ENCODE results near the gene GMPPA. TPM values are rescaled to one million over a fixed set of nuclear protein-coding genes. Genes with fewer than 3 reads are reported as not detected.
A peak's percentile ranks its signal among the peaks of the same experiment; 100 is the strongest.

GMPPA gene
- total RNA-seq, 1 donor from 2014 or later: 34.1 TPM

DNA sequence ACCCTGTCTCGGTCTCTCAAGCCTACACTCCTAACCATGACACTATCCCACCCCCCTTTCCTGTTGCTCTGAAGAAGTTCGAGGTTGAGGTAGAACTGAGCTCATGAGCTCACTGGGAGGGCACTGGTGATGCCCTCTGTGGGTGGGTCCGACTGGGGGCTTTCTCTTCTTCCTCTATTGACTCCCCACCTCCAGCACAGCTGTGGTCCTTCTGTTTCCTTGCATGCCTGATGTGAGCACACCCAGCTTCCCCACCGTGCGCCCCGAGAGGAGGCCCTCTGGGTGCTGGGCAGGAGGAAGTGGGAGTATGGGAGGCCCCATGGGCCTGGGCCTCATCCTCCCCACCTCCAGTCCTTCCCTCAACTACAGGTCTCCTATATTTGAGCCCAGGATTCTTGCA is 43.1 kb upstream of the GMPPA start:
- no peak for DNase-seq (ENCODE audit: low read depth)
- TF ChIP-seq, protein P1, sequence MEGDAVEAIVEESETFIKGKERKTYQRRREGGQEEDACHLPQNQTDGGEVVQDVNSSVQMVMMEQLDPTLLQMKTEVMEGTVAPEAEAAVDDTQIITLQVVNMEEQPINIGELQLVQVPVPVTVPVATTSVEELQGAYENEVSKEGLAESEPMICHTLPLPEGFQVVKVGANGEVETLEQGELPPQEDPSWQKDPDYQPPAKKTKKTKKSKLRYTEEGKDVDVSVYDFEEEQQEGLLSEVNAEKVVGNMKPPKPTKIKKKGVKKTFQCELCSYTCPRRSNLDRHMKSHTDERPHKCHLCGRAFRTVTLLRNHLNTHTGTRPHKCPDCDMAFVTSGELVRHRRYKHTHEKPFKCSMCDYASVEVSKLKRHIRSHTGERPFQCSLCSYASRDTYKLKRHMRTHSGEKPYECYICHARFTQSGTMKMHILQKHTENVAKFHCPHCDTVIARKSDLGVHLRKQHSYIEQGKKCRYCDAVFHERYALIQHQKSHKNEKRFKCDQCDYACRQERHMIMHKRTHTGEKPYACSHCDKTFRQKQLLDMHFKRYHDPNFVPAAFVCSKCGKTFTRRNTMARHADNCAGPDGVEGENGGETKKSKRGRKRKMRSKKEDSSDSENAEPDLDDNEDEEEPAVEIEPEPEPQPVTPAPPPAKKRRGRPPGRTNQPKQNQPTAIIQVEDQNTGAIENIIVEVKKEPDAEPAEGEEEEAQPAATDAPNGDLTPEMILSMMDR (IDR thresholded peaks at IDR 0.05; ENCODE audit: insufficient read depth, low read length, poor library complexity, severe bottlenecking): no peak
- H3K36me3 ChIP-seq (ENCODE audit: control insufficient read depth, insufficient read depth, low read length): no peaks in the 10 kb centered on the region
- H3K27me3 ChIP-seq (ENCODE audit: control insufficient read depth, insufficient read depth, low read length): no peaks in the 10 kb centered on the region
- no peak overlapping the region for H3K4me3 ChIP-seq (ENCODE audit: low read depth, low read length)

- TF ChIP-seq, protein P1 (IDR thresholded peaks at IDR 0.05; ENCODE audit: insufficient read depth, low read length, poor library complexity, severe bottlenecking): no peak
- Histone ChIP-seq H3K27me3 (ENCODE audit: control insufficient read depth, insufficient read depth, low read length) (no peaks in the 10 kb centered on the region), H3K36me3 (ENCODE audit: control insufficient read depth, insufficient read depth, low read length) (peaks cover 2% of the 10 kb centered on the region), H3K4me3 (ENCODE audit: low read depth, low read length) (no peak overlapping the region)
- DNase-seq (ENCODE audit: low read depth): no peak
These were observed 40.8 kb upstream of the GMPPA start for GRCh38 chr2:219457784-219458369.

GRCh38 chr2:219458996-219459395 is 39.7 kb upstream of the GMPPA start:
- Histone ChIP-seq H3K36me3 (ENCODE audit: control insufficient read depth, insufficient read depth, low read length) (peaks cover 2% of the 10 kb centered on the region), H3K27me3 (ENCODE audit: control insufficient read depth, insufficient read depth, low read length) (no peaks in the 10 kb centered on the region), H3K4me3 (ENCODE audit: low read depth, low read length) (no peak overlapping the region)
- TF ChIP-seq, protein P1 (IDR thresholded peaks at IDR 0.05; ENCODE audit: insufficient read depth, low read length, poor library complexity, severe bottlenecking): no peak
- DNase-seq (ENCODE audit: low read depth): no peak

DNA sequence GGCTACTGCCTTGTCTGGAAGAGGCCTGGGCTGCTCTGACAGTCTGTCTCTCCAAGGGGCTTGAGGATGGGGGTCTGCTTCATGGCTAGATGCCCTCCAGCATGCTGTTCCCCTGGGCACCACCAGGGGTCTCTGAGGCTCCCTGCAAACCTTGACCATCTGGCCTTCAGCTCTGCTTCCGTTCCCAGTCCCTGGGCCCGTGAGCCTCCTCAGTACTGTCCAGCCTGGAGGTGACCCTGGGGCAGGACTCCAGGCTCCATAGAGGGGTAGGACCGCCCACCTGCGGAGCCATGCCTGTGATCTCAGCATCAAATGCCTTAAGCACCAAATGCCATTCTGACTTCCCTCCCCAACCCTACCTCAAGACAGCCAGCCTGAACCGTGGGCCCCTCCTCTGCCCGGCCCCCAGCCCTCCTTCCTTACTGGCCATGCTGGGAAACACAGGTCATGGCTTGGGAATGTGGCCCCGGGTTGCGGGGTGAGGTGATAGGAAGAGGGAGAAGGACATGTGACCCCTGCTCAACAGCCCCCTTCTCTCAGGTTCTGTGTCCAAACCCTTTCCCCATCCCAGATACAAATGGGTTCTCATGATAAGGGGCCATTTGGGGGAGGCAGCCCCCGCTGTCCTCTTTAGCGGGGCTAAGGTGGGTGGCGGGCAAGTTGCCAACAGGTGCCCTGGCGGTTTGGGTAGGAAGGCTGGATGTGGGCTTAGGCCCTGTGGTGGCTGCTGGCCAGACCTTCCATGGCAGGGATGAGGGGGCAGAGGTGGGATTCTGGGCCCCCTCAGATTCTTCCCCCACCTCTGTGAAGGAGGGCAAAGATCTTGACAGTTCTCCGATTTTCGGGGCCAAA is 39.0 kb upstream of the GMPPA start:
- Histone ChIP-seq H3K36me3 (ENCODE audit: control insufficient read depth, insufficient read depth, low read length) (peaks cover 2% of the 10 kb centered on the region), H3K4me3 (ENCODE audit: low read depth, low read length) (no peak overlapping the region), H3K27me3 (ENCODE audit: control insufficient read depth, insufficient read depth, low read length) (no peaks in the 10 kb centered on the region)
- no peak for DNase-seq (ENCODE audit: low read depth)
- TF ChIP-seq, protein P1 (IDR thresholded peaks at IDR 0.05; ENCODE audit: insufficient read depth, low read length, poor library complexity, severe bottlenecking): peak; percentile 93

DNA sequence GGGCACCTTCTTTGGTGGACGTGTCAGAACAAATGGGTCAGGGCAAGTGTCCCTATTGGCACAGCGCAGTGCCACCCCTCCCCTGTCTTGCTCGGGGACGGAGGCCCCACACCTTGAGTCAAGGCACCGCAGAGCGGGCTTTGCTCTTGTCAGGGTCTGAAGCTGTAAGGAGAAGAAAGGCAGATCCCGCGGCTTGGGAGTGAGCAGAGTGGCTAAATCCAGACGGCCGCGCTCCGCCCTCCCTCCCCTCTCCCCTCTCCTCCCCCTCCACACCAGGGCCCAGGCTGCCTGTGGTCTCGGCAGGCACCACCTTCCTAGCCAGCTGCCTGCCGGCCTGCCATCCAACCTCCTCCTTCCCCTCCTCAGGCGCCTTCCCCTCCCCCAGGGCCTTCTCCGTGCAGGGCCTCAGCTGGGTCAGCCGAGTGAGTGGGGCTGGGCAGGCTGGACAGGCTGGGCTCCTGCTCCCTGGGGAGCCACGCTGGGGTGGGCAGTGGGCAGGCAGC is 38.2 kb upstream of the GMPPA start:
- DNase-seq (ENCODE audit: low read depth): no peak
- no peaks in the 10 kb centered on the region for H3K27me3 ChIP-seq (ENCODE audit: control insufficient read depth, insufficient read depth, low read length)
- no peak overlapping the region for H3K4me3 ChIP-seq (ENCODE audit: low read depth, low read length)
- H3K36me3 ChIP-seq (ENCODE audit: control insufficient read depth, insufficient read depth, low read length): peaks cover 2% of the 10 kb centered on the region
- TF ChIP-seq, protein P1 (IDR thresholded peaks at IDR 0.05; ENCODE audit: insufficient read depth, low read length, poor library complexity, severe bottlenecking): no peak
